HG02973 (cell line): Measurements from ENCODE around the gene ENTPD2.
"Not testable (repeated sequence)": the region's sequence is repeated elsewhere in the genome, so short reads cannot be mapped to it uniquely, and the experiment has no call there.

Experiments
- ATAC-seq: cut with Tn5 transposase; IDR thresholded peaks from one replicate; pipeline ENCODE4 v1.9.1; 2021; ENCODE audit warnings: moderate library complexity; ENCODE audit not compliant: unreplicated experiment

Gene ENTPD2

DNA sequence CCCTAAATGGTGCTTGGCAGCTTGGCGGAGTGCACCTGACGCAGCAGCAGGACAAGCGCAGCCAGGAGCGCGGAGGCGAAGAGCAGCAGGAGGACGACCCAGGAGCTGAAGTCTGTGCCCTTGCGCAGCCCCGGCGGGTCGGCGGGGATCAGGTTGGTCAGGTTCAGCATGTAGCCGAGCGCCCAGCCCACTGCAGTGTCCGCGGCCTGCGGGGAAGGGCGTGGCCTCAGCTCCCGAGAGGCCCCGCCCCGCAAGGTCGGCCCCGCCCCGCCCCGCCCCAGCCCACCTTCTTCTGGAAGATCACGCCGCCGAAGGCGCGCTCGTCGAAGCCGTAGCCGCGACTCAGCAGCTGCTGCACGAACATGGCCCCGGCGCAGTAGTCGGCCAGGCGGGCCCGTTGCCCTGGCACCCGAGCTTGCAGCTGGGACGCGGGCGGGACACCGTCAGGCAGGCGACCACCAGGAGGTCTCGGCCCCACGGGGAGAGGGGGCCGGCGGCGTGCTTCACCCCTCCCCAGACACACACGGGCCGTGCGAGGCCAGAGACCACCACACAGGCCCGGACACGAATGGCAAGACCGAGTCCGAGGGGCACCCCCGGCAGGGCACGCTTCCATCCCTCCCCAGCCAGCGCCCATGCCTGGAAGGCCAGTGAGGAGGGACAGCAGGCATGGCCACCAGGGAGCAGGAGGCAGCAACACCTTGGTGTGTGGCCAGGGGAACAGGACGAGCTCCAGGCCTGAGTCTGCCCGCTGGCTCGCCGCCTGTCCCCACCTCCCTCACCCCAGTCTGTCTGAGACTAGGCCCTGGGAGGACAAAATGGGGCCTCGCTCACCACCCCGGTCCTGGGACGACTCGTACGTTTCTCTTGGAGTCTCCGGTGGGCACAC, 5.0 kb downstream of the ENTPD2 start:
- ATAC-seq: no peak

GRCh38 chr9:137046088-137046787, 7.6 kb downstream of the ENTPD2 start, which contains the start of gene NPDC1:
NPDC1 (minus strand) TSS chr9:137046177; CDS start chr9:137045989, 188 bp downstream.
- no peak for ATAC-seq

- no peak for ATAC-seq
Measured at GRCh38 chr9:137045294-137046087, 8.4 kb downstream of the ENTPD2 start.

GRCh38 chr9:137044502-137045177, 9.2 kb downstream of the ENTPD2 start:
- no peak for ATAC-seq

- ATAC-seq: no peak
Measured at GRCh38 chr9:137044037-137044436, 9.8 kb downstream of the ENTPD2 start.

- ATAC-seq: no peak
Measured at GRCh38 chr9:137042751-137043727, 10.8 kb downstream of the ENTPD2 start.

- ATAC-seq: no peak
Measured at GRCh38 chr9:137041124-137041523, 12.7 kb downstream of the ENTPD2 start.

- ATAC-seq: no peak
Measured at GRCh38 chr9:137040568-137040967, 13.3 kb downstream of the ENTPD2 start.

DNA sequence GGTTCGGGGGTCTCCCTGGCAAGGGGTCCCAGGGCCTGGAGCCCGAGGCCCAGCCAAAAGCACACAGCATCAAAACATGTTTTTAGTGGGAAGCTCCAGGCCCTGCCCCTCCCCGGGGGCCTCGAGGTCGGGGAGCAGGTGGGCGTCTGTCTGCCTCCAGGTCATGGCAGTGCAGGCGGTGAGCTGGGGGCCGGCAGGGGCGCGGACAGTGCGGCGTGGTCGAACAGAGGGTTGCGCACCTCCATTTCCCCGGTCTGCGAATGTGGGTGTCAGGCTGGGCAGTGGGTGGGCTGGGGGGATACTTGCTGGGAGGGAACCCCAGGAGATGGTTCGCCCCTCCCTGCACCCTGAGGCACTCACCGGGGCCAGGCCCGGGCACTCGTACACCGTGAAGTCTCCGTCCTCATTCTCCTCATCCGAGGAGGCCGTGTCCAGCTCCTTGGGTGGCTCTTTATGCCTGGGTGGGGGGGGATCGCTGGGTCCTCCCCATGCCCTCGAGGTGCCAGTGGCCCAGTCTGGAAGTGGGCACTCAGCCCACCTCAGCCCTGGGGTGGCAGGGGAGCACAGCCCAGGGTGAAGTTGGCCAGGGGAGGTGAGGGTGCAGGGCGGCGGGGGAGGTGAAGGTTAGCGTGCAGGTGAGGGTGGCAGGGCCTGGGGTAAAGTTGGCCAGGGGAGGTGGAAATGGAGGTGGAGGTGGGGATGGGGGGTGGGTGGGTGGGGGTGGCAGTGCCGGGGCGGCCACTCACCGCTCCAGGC, 14.1 kb downstream of the ENTPD2 start:
- no peak for ATAC-seq

- no peak for ATAC-seq
Measured at GRCh38 chr9:137038916-137039315, 14.9 kb downstream of the ENTPD2 start.

GRCh38 chr9:137037483-137037882, 16.4 kb downstream of the ENTPD2 start:
- no peak for ATAC-seq

DNA sequence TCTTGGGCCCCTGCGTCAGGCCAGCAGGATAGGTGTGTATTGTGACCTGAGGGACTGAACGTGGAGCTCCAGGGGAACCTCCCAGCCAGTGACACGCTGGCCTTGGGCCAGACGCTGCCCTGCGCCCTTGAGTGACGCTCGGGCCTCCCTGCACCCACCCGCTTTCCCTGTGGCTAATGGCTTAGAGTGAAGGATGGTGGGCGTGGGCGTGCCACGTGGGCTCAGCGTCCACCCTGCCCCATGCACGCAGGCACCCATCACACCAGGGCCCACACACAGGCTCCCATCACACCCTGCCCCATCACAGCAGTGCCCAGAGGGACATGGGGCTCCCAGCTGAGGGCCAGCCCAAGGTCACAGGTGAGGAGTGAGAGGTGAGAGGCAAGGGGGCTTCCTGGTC, 16.8 kb downstream of the ENTPD2 start:
- no peak for ATAC-seq

GRCh38 chr9:137035937-137036336, 17.9 kb downstream of the ENTPD2 start:
- ATAC-seq: no peak

DNA sequence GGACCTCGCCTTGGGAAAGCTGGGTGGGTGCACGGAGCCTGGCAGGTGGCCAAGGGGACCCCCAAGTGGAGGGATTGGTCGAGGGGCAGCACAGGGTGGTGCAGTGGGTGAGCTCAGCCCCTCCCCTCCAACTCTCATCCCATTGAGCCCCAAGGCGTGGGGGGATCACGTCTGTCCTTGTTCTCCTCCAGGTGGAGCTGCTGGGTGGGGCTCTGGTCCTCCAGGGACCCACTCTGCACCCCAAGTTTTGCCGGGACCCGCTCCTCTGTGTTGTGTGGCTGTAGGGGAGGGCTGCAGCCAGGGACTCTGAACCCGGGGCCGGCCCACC, 18.4 kb downstream of the ENTPD2 start:
- ATAC-seq: no peak

- no peak for ATAC-seq
Measured at GRCh38 chr9:137034709-137035506, 19.0 kb downstream of the ENTPD2 start.

DNA sequence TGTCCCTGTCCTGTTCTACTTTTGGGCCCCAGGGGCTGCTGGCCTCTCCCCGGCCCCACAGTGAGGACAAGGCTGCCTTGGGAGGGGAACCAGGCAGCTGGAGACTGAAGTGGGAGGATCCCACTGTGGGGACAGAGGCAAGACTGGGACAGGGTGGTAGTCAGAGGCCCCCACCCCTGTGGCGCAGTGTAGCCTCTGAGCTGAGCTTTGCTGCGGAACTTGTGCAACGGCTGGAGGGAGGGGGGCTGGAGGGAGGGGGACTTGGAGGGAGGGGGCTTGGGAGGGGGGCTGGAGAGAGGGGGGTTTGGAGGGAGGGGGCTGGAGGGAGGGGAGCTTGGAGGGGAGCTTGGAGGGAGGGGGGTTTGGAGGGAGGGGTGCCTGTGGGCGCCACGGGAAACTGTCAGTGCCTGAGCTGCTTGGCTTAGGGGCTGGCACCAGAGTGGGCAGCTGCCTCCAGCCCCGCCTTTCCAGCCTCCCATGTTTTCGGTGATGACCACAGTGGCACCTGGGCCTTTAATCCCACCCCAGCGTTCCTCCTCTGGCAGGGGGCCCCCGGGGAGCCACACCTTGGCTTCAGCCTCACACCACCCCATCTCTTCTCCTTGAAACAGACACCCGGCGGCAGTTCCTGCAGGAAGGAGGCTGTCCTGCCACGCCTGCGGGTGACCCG, 19.7 kb downstream of the ENTPD2 start:
- ATAC-seq: no peak

DNA sequence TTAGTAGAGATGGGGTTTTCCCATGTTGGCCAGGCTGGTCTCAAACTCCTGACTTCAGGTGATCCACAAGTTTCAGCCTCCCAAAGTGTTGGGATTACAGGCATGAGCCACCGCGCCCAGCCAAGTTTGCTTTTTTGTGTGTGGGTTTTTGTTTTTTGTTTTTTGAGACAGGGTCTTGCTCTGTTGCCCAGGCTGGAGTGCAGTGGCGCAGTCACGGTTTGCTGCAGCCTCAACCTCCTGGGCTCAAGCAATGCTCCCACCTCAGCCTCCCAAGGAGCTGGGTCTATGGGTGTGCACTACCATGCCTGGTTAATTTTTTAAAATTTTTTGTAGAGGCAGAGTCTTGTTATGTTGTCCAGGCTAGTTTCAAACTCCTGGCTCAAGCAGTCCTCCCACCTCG, 20.4 kb downstream of the ENTPD2 start:
- ATAC-seq: not testable (repeated sequence)

DNA sequence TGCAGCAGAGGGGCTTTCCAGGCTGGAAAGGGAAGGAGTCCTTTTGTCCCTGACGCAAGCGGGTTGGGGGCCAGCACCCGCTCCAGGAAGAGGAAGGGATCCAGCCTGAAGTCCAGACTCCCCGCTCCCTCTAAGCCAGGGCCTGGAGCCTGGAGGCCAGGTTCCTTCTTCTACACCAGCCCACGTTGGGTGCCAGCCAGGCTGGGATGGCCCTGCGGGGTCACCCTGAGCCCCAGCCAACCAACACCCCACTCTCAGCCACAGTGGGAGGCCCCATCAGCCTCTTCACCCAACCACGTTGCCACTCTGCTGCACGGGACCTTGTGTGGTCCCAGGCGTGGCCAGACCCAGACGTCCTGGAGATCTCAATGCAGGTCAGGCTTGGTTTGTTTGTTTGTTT, 21.0 kb downstream of the ENTPD2 start:
- ATAC-seq: no peak
